HPDE6-E6E7 (cell line): ENCODE data around the gene PTPRC.

Experiments
- DNase-seq: peaks from one replicate; pipeline ENCODE4 v3.0.0; 2011; ENCODE audit warnings: missing footprints; ENCODE audit errors: extremely low spot score

PTPRC gene

DNA sequence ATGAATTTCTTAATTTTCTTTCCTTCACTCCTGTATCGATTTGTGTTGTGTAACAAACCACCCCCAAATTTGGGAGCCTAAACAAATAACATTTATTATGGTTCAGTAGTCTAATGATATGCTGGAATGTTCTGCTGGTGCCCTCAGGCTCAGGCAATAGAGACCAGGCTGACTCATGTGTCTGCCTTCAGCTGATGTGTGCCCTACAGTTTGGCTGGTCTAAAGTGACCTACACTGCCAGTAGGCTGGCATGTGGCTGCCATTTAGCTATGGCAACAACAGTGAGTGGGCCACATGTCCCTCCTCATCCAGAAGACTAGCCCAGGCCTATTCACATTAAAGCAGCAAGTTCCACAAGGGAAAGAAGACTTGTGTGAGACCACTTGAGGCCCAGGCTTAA lies 115.8 kb downstream of the PTPRC start:
- DNase-seq: no peak

DNA sequence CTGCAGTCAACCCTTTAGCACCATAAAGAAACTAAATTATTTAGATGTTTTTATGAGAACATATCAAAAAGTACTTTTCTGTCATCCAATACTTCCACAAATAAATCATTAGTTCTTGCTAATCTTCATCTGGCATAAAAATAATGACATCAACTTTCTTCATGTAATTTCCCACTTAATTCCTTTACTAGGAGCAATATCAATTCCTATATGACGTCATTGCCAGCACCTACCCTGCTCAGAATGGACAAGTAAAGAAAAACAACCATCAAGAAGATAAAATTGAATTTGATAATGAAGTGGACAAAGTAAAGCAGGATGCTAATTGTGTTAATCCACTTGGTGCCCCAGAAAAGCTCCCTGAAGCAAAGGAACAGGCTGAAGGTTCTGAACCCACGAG lies 116.9 kb downstream of the PTPRC start:
- DNase-seq: no peak

DNA sequence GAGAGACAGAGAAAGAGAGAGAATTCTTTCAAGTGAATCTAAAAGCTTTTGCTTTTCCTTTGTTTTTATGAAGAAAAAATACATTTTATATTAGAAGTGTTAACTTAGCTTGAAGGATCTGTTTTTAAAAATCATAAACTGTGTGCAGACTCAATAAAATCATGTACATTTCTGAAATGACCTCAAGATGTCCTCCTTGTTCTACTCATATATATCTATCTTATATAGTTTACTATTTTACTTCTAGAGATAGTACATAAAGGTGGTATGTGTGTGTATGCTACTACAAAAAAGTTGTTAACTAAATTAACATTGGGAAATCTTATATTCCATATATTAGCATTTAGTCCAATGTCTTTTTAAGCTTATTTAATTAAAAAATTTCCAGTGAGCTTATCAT lies 117.6 kb downstream of the PTPRC start:
- DNase-seq: no peak

DNA sequence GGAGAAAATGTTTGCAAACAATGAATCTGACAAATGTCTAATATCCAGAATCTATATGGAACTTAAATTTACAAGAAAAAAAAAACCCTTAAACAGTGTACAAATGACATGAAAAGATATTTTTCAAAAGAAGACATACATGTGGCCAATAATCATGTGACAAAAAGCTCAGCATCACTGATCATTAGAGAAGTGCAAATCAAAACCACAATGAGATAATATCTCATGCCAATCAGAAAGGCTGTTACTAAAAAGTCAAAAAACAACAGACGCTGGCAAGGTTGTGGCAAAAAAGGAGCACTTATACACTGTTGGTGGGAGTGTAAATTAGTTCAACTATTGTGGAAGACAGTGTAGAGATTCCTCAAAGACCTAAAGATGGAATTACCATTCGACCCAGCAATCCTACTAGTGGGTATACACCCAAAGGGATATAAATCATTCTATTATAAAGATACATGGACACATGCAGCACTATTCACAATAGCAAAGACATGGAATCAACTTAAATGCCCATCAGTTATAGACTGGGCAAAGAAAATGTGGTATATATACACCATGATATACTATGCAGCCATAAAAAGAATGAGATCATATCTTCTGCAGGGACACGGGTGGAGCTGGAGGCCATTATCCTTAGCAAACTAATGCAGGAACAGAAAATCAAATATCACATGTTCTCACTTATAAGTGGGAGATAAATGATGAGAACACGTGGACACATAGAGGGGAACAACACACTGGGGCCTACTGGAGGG lies 123.2 kb downstream of the PTPRC start:
- no peak for DNase-seq

DNA sequence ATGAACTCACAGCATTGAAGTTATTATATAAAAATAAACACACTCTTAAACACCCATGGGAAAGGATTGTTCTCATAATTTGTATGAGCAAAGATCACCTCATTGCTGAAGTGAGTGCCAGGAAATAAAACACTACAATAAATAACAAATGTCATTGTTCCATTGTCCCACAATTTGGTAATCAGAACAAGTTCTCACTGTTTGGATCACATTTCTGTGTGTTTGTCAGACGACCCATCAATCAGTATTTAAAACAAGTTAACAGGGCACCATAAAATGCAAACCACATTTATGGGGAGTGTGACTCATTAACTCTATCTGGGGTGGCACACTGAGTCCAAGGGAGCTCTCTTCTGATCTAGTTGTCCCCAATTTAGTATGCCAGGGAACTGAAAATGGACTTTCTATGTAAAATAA lies 124.5 kb downstream of the PTPRC start:
- DNase-seq: no peak

DNA sequence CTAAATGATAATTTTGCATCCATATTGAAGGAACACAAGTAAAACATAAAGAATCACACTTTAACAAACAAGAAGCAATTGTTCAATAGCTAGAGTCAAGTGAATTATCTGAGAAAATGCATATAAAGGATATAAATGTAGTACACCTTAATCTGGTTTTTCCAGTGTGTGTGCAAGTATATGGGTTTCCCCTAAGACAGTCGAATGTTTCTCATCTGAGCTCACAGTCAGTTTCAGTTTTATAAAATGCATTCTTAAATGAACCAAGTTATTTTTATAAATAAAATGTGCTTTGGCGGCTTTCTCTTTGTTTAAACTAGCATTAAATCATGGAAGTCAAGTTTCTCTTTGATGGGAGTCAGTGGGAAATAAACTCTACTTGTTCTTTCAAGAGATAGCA lies 125.9 kb downstream of the PTPRC start:
- no peak for DNase-seq

DNA sequence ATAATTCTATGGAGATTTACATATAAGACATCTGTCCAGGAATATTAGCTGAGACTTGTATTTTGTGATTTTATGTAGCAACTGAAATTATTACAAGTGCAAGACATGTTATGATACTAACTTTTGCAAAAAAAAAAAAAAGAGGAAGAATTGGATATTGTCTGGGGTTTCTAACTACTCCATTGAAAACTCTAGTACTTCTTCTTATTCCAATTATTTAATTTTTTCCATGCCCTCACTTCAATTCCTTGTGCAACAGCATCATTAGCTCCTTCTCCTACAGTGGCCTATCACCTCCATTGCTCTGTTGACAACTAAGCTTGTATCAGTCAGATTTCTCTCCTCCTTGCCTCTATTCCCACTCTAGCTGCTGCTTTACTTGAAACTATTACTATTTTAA lies 126.6 kb downstream of the PTPRC start:
- DNase-seq: no peak

DNA sequence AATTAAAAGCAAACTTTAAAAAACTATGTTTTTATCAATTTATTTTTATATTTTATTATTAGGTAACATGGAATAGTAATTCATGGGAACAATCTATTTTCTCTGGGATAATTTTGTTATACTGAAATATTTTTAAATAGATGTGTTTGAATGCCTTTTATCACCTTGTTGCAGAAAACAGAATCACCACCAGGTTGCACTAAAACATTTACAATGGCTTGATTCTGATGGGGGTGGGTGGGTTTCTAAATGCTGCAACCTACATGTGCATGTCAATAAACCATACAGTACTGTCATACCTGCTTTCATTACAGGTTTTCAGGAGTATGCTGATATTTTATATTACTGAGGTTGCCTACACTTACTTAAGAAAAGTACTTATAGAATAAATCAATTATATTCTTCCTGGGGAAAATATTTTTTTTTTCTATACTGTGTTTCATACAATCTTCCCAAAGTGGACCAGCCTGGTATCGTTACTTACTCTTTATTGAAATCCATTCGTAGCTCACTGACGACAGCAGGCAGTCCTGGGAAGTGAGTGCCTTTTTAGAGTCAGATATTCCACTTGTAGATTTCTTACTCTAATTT lies 132.8 kb downstream of the PTPRC start:
- no peak for DNase-seq

DNA sequence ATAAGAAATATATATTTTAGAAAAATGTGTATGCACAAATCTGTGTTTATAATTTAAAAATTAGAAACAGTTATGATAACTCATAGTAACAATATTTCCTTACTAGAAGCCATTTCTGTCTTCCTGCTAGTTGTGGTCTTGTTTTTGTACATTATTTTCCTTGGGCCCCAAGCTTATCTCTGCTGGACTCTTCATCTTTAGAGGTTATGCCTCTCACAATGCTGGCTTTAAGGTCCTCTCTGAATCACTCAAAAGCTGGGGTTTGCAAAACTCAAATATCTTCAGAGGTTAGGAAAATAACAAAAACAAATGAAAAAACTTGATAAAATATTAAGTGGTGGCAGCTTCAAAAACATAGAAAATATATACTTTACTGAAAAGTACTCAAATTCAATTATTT lies 133.8 kb downstream of the PTPRC start:
- no peak for DNase-seq

DNA sequence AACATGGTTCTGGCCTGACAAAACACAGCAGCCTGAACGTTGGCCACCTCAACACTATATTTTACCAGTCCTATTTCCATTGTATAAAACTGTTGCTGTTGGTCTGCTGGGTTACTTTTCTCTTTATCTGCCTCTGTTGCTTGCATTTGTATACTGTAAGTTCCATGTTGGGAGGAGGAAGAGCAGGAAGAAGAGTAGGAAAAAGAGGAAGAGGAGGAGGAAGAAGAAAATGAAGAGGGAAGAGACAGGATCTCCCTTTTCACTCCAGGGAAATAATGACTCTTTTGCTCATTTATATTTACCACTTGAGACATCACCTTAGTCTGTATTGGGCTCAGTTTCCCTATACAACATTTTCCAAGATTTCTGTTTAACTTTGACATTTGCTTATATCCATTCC lies 134.2 kb downstream of the PTPRC start:
- DNase-seq: no peak

DNA sequence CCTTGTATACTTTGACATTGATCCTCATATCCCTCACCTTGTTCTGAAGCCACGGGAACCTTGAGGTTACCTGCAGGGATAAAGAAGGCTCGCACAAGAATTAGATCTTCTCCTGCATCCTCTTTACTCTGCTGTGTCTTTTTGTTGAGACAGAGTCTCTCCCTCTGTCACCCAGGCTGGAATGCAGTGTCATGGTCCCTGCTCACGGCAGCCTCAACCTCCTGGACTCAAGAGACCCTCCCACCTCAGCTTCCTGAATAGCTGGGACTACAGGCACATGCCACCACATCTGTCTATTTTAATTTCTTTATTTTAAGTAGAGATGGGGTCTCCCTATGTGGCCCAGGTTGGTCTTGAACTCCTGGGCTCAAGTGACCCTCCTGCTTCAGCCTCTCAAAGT lies 134.7 kb downstream of the PTPRC start:
- no peak for DNase-seq

DNA sequence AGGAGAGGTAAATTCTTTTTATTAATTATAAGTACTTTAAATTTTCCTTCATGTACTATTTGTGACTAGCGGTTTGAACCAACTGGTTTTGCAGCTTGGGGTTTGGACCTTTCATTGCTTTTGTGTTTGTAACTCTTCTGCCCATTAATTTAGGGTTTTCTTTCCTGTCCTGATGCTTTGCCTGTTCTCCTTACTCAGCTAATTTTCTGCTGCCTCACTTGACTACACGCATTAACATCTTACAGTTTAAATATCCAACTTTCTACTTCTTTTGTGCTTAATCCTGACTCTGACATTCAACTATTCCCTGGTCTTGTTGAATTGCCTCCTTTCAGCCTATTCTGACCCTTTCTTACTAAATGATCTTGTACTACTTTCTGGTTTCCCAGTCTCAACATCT lies 135.6 kb downstream of the PTPRC start:
- no peak for DNase-seq

DNA sequence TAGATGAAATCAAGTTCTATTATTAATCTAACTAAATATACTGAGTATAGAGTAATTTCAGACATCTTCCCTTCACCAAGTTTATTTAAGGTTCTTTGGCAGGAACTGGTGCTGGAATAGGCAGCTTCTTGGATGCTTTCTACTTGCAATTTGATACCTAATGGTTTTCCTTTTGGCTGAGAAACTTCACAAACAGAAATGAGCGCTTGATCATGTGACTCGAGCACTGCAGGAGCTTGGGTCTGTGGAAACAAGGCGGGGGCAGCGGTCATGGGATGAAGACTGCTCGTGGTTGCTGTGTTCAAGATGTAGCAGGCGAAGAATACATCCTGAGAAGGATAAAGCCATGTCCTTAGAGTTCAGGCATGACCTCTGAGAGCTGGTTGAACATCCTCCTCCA lies 136.8 kb downstream of the PTPRC start:
- no peak for DNase-seq

DNA sequence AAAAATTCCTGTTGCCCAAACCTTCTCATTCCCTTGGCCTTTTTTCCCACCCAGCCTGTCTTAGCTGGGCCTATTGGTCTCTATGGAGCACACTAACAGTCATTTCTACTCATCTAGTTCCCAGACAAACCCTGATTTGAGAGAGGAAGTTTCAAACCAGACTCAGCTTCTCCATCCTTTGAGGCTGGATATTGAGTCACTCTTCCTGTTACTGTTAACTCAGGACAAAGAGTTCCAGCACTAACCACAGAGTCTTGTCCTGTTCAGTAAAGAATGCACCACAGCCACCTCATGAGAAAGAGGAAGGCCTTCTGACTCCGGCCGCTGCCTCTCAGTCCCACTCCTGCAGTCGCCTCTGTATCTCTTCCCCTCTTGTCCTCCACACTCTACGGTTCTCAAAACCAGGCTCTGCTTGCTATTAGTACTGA lies 137.8 kb downstream of the PTPRC start:
- peak; percentile 42 for DNase-seq

DNA sequence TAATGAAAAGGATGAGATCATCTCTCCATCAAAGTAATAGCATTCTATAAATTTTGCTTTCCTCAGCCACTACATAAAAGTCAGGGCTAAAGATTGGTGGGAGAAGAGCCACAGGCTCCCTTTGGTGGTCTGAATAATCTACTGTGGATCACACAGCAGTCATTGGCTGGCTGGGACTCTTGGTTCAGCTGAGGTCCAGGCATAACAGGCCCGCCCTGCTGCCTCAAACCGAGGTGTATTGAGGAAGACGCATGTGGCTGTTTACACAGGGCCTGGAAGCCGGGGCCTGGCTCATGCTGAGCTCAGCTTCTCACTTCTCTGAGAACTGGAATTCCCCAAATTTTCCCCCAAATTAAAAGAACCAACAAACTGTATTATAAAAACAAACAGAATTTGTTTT lies 139.2 kb downstream of the PTPRC start:
- DNase-seq: no peak

DNA sequence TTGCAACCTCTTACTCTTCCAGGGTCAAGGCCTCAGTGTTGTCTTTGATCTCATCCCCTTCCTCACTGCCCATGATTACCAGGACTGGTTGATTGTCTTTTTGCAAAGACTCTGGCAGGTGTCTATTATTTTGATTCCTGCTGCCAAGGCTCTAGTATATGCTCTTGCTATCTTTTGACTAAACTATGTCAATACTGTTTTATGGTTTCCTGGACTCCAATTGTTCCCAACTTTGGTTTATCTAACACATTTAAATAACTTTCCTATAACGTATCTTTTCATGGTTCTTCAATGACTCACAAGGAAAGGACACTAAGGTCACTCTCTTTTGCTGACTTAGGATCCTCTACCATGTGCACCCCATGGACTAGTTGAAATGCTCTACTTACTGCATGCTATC lies 141.5 kb downstream of the PTPRC start:
- DNase-seq: no peak

DNA sequence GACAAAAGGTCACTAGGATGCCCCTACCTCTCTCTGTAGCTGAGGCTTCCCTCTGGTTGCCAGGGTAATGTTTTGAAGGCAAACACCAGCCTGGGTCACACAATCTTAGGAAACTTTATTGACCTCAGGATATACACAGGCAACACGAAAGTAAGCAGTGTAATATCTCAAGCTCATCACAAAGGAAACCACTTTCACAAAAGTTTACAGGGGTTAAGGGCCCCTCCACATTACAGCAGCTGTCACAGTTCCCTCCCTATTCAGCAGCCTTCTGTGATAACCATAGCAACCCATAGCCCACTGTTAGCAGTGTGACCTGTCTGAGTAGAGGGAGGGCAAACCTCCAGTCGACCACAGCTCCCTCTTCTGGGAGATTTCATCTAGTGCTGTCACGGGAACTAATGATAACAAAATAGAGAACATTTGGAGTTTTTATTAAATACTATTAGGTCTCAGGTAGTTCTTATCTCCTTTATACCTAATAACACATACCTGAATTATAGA lies 149.8 kb downstream of the PTPRC start:
- no peak for DNase-seq

DNA sequence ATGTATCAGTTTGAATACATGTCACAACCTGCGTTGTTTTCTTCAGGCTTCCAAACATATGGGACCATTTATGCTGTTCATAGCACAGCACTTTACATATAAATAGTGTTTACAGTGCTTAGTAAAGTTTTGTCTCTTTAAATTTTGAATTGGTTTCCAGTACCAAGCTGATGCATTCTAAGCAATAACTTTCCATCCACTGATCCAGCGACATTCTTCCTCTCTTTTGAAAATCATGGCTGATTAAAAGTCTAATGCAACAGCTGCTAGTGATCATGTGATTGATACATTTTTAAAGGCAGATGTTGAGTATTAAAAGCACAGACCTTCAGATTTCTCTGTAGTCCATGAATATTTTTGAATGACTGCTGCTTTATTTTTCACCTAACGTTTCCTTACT lies 154.9 kb downstream of the PTPRC start:
- no peak for DNase-seq

DNA sequence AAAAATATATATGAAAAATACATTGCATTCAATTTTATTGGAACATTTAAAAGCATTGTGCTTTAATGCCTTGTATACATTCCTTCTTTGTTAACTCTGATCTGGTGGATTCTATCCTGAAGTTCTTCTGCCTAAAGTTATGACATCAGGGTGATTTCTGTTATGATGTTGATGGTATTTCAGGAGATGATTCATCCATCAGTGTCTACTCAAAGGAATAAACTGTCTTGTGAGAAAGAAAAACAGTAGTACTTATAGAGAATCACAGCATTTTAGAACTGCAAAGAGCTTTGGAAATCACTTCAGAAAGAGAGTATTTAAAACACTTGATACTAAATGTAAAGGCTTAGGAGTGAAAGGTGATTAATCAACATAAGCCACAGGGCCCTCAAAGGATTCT lies 155.7 kb downstream of the PTPRC start:
- DNase-seq: no peak

DNA sequence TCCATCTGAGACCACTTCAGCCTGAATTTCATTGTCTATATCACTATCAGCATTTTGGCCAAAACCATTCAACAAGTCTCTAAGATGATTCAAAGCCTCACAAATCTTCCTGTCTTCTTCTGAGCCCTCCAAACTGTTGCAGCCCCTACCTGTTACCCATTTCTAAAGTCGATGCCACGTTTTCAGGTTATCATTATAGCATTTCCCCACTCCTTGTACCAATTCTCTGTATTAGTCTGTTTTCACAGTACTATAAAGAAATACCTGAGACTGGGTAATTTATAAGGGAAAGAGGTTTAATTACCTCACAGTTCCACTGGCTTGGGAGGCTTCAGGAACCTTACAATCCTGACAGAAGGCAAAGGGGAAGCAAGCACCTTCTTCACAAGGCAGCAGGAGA lies 158.8 kb downstream of the PTPRC start:
- no peak for DNase-seq

DNA sequence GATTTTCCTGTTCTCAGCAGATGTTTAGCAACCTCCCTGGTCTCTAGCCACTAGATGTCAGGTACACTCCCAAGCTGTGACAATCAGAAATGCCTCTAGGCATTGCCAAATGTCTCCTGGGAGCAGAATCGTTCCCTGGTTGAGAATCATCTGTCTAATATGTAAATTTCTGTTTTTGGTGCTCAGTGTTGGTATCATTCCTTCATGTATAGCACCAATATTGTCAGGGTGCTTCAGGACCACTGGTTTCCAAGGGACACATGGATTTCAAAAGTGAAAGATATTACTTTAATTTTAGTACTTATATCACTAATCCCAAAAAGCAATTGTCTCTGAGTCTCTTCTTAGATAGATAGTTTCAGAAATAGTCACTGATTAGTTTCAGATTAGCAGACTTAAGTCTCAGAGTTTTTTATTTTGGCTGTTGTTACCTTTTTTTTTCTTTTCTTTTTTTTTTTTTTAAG lies 160.1 kb downstream of the PTPRC start:
- DNase-seq: no peak

DNA sequence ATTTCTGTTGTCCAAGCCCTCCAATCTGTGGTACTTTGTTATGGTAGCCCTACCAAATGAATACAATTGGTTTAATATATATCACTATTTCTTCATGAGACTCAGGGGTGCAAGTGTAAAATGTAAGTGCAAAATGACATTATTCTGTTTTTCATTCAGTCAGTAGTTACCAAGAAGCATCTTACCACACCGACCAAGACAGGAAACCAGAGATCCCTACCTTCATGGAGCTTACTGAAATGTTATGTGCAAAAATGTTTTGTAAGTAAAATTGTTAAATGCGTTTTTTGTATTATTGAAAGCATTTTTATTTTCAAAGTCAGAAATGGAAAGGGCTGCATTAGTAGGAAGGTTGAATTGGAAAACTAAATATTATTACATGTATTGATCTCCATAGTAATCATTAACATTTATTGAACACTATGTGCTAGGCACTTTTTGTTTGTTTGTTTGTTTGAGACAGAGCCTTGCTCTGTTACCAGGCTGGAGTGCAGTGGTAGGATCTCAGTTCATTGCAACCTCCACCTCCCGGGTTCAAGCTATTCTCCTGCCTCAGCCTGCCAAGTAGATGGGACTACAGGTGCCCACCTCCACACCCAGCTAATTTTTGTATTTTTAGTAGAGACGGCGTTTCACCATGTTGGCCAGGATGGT lies 166.8 kb downstream of the PTPRC start:
- no peak for DNase-seq

DNA sequence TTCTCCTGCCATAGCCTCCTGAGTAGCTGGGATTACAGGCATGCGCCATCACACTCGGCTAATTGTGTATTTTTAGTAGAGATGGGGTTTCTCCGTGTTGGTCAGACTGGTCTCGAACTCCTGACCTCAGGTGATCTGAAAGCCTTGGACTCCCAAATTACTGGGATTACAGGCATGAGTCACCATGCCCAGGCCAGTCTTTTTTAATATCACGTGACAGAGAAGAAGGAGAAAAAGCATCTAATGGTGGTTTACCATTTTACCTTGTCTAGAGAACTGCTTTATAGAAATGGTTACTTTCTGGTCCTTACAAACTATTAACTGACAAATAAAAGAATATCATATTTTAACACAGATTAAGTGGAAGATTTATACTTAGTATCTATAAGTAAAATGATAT lies 168.0 kb downstream of the PTPRC start:
- DNase-seq: no peak
